NCI-H2081 (cell line): ENCODE results near the gene DCAF16.
A peak's percentile ranks its signal among the peaks of the same experiment; 100 is the strongest.
"Not testable (repeated sequence)": the region's sequence is repeated elsewhere in the genome, so short reads cannot be mapped to it uniquely, and the experiment has no call there.

Source experiments
- DNase-seq, 2 experiments: peaks; one replicate each; lab custom pipeline; 2025; lab: John Stamatoyannopoulos, UW

DCAF16 gene

GRCh38 chr4:17810260-17811077, at the start of gene DCAF16, which contains the start of gene NCAPG:
Gene DCAF16 (minus strand): TSS chr4:17810757. CDS start chr4:17804141, 6,616 bp downstream.
Gene NCAPG (plus strand): TSS chr4:17810979. CDS start chr4:17811078, 99 bp downstream.
- DNase-seq, result peak; percentile 100

GRCh38 chr4:17859793-17860406, 49.3 kb upstream of the DCAF16 start:
- no peak for DNase-seq

DNA sequence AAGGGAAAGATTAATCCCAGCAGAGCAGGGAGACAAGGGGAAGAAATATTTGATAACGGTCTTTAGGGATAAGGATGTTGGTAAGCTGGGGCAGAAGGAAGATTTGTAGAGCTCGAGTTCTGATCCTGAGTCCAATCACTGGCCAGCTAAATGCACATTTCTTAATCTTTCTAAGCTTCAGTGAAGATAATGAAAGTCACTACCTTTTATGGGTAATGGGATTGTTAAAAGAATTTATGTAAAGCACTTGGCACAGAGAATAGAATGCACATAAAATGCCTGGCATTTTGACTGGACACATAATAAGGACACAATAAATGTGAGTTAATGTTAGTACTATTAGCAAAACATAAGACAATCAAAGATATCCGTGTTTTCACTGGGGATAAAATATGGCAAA, 43.5 kb upstream of the DCAF16 start:
- DNase-seq, result no peak

GRCh38 chr4:17851959-17852358, 41.4 kb upstream of the DCAF16 start:
- DNase-seq, result no peak

- DNase-seq, result not testable (repeated sequence)
Observed at GRCh38 chr4:17850295-17850694, 39.7 kb upstream of the DCAF16 start.

DNA sequence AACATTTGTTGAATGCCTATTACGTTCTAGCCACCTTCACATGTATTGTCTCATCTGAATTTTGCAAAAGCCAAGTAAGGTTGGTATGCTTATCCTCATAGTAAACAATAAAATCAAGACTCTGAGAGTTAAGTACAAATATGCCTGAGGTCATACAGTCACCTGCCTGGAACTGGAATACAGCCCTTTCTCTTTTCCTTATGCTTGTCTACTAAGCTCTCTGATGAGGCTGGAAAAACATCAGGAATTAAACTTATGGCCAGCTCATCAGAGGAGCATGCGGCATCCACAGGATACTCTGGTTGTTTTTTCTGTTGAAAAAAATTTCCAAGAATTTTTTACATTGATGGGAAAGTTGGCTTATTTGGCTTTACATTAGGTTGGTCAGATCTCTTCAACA, 35.7 kb upstream of the DCAF16 start:
- DNase-seq, result no peak

GRCh38 chr4:17823871-17824669, 13.5 kb upstream of the DCAF16 start:
- DNase-seq, result no peak

DNA sequence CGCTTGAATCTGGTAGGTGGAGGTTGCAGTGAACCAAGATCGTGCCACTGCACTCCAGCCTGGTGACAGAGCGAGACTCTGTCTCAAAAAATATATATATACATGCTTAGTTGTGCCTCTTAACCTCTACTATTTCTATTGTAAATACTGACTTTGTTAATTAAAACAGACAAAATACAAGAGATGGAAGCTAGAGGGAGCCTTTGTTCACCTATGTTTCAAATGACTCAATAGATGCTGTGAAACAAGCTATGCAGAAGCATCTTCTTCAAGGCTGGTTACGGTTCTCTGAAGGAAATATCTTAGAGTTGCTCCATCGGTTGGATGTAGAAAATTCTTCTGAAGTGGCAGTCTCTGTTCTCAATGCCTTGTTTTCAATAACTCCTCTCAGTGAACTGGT, 6.5 kb upstream of the DCAF16 start:
- DNase-seq, result peak; percentile 1 to 36

DNA sequence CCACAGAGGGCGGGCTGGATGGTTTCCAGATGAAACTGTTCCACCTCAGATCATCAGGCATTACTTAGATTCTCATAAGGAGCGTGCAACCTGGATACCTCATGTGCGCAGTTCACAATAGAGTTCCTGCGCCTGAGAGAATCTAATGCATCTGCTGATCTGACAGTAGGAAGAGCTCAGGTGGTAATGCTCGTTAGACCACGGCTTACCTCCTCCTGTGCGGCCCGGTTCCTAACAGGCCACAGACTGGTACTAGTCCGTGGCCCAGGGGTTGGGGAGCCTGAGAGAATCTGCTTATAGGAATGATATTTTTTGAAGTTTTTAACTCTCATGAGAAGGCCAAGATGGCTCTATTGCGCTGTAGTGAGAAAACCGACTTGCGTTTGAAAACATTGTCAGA, 5.6 kb upstream of the DCAF16 start:
- DNase-seq, result no peak

DNA sequence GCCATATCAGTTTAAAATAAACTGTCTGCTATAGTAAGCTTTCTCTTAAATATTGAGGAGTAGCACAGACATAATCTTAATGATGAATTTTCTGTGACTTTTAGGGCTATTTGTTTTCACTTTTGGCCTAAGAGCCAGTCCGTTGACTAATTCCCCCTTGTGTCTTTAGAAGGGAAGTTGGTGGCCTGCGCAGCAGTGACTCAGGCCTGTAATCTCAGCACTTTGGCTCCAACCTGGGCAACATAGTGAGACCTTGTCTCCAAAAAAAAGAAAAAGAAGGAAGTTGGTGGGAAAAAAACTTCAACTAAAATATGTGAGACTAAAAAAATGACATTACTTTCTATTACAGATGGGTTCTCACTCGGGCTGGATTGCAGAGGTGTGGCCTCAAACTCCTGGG, 3.6 kb upstream of the DCAF16 start:
- no peak for DNase-seq

DNA sequence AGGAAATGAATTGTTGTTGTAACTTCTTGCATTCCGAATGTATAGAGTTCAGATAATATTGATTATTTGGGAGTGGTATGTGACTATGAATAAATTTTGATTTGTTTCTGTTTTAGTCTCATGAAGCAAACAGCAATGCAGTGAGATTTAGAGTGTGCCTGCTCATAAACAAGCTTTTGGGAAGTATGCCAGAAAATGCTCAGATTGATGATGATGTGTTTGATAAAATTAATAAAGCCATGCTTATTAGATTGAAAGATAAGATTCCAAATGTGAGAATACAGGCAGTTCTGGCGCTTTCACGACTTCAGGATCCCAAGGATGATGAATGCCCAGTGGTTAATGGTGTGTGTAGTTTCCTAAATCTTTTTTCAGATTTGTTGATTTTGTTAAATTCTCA, 2.2 kb upstream of the DCAF16 start:
- DNase-seq, result no peak

- no peak for DNase-seq
Observed at GRCh38 chr4:17812125-17812524, 1.6 kb upstream of the DCAF16 start.

- peak in 1 of 2 experiments; percentile 49 for DNase-seq
Observed at GRCh38 chr4:17811078-17811603, 584 bp upstream of the DCAF16 start.

DNA sequence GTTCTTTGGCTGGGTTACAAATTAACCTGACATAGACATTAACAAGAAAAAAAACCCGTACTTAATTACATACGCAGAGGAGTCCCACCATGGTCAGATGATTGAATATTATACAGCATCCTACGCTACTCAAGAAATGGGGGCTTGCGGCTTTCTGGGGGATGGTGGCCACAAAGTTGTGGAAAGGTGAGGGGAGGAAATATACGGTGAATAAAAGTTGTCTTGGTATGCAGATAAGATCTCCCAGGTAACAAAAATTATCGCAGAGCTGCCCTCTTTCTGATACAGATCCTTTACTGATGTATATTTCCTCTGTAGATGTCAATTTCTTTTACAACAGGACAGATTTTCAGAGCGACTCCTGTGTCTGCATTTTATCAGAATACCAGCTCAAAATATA, 890 bp downstream of the DCAF16 start:
- DNase-seq, result no peak

GRCh38 chr4:17807446-17807845, 3.1 kb downstream of the DCAF16 start:
- no peak for DNase-seq

DNA sequence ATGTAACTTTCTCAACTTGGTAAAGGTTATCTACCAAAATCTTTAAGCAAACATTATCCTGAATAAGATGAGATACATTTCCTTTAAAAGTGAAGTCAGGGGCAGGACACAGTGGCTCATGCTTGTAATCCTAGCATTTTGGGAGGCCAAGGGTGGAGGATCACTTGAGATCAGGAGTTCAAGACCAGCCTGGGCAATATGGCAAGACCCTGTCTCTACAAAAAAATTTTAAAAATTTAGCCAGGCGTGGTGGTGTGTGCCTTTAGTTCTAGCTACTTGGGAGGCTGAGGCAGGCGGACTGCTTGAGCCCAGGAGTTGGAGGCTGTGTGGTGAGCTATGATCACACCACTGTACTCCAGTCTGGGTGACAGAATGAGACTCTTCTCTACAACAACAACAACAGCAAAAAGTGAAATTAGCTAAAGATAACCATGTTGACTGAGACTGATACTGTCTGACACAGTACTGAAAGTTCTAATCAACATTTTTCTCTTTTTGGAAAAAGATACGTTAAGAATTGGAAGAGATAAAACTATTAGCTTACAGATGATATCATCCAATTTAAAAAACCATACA, 4.9 kb downstream of the DCAF16 start:
- DNase-seq, result no peak

DNA sequence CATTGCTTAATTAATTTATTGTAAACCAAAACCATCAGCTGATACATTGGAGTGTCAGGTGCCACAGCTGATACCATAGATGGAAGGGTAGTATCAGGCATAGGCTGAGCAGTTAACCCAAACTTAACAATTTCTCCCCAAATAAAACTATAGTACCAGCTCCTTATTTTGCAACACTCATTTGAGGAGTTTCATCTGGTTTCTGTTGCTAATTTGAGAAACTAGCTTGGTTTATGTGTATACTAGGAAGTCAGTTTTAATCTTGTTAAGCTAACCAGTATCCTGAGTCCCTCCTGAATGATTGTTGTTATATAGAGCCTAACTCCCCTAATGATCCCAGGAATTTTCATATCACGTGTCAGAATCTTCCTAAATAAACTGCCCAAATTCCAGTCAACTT, 12.7 kb downstream of the DCAF16 start:
- DNase-seq, result no peak

DNA sequence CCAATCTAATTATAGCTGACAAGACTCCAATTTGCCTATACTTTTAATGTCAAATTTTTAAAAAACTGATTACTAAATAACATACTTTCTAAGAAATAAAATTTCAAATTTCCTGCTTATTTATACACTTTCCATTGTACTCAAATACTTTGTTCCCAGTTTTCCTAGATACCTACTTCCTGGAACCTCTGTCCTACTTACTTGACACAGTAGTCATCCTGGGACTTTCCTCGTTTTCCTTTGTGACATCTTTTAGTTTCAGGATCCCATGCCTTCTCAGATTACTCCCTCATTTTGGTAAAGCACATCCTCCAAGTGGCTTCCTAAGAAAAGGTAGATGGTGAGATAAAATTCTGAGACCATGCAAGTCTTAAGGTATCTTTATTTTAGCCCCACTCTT, 15.8 kb downstream of the DCAF16 start:
- DNase-seq, result no peak

GRCh38 chr4:17788956-17789355, 21.6 kb downstream of the DCAF16 start:
- DNase-seq, result no peak

DNA sequence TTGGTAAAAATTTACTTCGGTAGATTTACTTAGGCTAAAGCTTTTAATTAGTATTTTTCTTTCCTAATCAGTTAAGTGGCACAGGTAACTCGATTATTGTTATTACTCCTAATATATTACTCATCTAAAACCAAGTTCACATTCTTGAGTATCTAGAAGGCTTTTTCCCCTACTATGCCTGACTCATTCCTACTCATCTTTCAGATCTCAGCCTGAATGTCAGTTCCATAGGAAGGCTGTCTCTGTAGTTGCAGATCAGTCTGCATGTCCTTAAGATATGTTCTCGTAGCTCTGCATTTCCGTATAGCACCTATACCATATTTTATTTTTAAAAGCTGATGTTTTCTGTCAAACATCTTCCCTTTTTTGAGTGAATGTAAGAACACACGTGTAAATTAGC, 23.2 kb downstream of the DCAF16 start:
- DNase-seq, result no peak

DNA sequence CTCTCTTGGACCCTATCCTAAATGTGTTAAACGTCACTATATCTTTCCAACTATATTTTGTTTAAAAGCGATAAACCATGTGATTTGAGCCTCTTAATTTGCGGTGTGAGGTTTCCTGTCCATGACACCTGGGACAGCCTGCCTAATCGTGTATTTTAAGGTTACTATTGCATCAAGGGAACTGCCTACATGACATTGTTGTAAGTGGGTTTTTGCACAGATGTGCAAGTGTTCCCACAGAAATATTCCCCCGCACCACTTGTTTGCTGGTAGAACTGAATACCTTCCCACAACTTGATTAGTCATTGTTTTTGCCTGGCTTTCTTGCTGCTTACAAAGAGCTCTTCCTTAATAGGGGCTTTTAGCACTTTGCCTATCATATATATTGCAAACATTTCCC, 24.0 kb downstream of the DCAF16 start:
- DNase-seq, result no peak

- DNase-seq, result peak in 1 of 2 experiments; percentile 22
Observed at GRCh38 chr4:17785858-17786257, 24.7 kb downstream of the DCAF16 start.
